ENCODE results near the gene PLEKHH3.

Gene PLEKHH3

DNA sequence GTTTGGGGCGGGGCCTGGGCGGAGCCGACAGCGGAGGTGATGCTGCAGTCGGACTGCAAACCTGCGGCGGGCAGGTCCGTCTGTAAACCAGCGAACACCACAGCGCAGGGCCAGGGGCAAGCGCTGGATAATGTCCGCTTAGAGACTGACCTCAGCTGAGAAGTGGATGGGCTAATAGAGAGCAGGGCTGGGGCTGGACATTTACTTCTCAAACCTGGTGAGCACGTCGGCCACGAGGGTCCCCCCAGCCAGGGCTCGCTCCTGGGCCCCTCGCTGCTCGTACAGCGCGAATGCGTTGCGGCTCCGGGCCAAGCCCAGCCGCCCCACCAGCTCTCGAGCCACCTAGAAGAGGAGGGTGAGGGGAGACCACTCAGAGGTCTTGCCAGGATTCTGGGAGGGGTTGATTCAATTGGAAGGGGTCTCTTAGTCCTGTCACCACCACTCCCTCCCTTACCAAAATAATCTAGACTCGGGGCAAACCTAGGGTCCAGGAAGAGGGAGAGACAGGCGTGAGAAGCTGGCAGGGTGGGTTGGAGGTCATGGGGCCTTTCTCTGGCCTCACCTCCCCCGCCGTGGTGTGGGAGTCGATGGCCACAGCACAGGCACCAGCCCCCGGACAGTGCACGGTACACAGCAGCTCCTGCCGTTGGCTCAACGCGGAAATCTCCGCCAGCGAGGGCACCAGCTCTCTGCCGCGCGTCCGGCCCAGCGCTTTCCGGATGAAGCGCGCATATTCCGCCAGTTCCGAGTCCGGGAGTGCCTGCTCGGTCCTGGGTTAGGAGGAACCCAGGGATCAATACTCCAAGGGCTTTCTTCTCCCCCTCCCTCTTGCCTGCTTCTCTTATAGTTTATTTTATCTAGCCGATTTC, 5.8 kb downstream of the PLEKHH3 start:
- H3K9me3 ChIP-seq (ENCODE audit: insufficient read depth, low read length), result no peaks in the 10 kb centered on the region
- H3K27me3 ChIP-seq (ENCODE audit: low read depth, low read length), result peaks cover 11% of the 10 kb centered on the region
- peaks cover 27% of the 10 kb centered on the region for H3K4me1 ChIP-seq (ENCODE audit: low read length)
- peak overlapping the region; percentile 73 for H3K4me2 ChIP-seq (ENCODE audit: low read length)
- H4K20me1 ChIP-seq (ENCODE audit: insufficient read depth, low read length), result peaks cover 2% of the 10 kb centered on the region; the same call in 1 of the 2 replicates
- H3K36me3 ChIP-seq (replicated peaks; ENCODE audit: low read depth, low read length), result peaks cover 48% of the 10 kb centered on the region
- no peak overlapping the region for H2AFZ ChIP-seq (ENCODE audit: low read depth, low read length)
- H3K9ac ChIP-seq (ENCODE audit: low read length), result no peak overlapping the region
- TF ChIP-seq, protein P1, sequence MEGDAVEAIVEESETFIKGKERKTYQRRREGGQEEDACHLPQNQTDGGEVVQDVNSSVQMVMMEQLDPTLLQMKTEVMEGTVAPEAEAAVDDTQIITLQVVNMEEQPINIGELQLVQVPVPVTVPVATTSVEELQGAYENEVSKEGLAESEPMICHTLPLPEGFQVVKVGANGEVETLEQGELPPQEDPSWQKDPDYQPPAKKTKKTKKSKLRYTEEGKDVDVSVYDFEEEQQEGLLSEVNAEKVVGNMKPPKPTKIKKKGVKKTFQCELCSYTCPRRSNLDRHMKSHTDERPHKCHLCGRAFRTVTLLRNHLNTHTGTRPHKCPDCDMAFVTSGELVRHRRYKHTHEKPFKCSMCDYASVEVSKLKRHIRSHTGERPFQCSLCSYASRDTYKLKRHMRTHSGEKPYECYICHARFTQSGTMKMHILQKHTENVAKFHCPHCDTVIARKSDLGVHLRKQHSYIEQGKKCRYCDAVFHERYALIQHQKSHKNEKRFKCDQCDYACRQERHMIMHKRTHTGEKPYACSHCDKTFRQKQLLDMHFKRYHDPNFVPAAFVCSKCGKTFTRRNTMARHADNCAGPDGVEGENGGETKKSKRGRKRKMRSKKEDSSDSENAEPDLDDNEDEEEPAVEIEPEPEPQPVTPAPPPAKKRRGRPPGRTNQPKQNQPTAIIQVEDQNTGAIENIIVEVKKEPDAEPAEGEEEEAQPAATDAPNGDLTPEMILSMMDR (IDR thresholded peaks at IDR 0.05; ENCODE audit: low read depth, low read length), result no peak
- no peak for TF ChIP-seq EZH2phosphoT487 (IDR thresholded peaks at IDR 0.05; ENCODE audit: low read depth)
- peak overlapping the region; percentile 62 for H3K4me3 ChIP-seq (ENCODE audit: low read length)
- H3K79me2 ChIP-seq (ENCODE audit: low read length), result peaks cover 9% of the 10 kb centered on the region; the same call in 1 of the 2 replicates
- no peak overlapping the region for H3K27ac ChIP-seq (ENCODE audit: low read length)

DNA sequence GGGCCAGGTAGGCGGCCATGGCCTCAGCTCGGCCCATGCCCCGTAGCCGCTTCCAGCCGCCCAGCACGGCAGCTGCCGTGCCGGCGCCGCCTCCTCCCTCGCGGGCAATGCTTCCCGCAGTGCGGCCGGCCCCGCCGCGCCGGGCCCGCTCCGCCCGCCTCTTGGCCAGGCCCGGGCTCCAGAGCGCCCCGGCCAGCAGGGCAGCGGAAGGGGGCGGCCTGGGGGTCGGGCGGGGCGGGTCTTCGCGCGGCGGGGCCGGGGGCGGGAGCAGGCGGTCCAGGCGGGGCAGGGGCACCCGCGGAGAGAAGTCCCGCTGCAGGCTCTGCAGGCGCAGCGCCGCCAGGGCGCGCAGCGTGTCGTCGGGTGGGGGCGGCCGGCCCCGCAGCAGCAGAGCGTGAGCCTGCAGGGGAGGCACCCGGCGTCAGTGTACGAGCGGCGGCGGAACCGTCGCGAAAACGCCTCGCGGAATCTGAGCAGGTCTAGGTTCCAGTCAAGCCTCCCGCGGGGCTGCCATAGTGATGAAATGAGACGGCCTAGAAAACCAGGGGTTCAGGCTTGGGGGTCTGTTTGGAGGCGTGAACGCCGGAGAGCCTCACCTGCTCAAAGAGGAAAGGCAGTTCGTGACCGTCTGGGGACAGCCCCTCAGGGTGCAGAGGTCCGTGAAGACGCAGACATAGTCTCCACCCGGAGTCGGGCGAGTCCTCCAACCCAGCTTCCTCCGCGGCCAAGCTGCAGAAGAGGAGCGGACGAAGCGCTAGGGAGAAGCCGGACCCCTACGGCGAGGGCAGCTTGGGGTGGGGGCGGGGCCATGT, 6.6 kb downstream of the PLEKHH3 start:
- no peaks in the 10 kb centered on the region for H3K9me3 ChIP-seq (ENCODE audit: insufficient read depth, low read length)
- H3K4me1 ChIP-seq (ENCODE audit: low read length), result peaks cover 21% of the 10 kb centered on the region
- peaks cover 2% of the 10 kb centered on the region; the same call in 1 of the 2 replicates for H4K20me1 ChIP-seq (ENCODE audit: insufficient read depth, low read length)
- peak overlapping the region; percentile 73 for H3K4me2 ChIP-seq (ENCODE audit: low read length)
- H3K79me2 ChIP-seq (ENCODE audit: low read length), result peaks cover under 1% of the 10 kb centered on the region; the same call in 1 of the 2 replicates
- peaks cover 2% of the 10 kb centered on the region; the same call in 1 of the 2 replicates for H3K27me3 ChIP-seq (ENCODE audit: low read depth, low read length)
- peaks cover 48% of the 10 kb centered on the region for H3K36me3 ChIP-seq (replicated peaks; ENCODE audit: low read depth, low read length)
- H3K4me3 ChIP-seq (ENCODE audit: low read length), result peak overlapping the region; percentile 62
- H3K9ac ChIP-seq (ENCODE audit: low read length), result peak overlapping the region; percentile 10; the same call in 1 of the 2 replicates
- no peak overlapping the region for H2AFZ ChIP-seq (ENCODE audit: low read depth, low read length)
- TF ChIP-seq EZH2phosphoT487 (IDR thresholded peaks at IDR 0.05; ENCODE audit: low read depth), result no peak
- TF ChIP-seq, protein P1 (IDR thresholded peaks at IDR 0.05; ENCODE audit: low read depth, low read length), result no peak
- no peak overlapping the region for H3K27ac ChIP-seq (ENCODE audit: low read length)

DNA sequence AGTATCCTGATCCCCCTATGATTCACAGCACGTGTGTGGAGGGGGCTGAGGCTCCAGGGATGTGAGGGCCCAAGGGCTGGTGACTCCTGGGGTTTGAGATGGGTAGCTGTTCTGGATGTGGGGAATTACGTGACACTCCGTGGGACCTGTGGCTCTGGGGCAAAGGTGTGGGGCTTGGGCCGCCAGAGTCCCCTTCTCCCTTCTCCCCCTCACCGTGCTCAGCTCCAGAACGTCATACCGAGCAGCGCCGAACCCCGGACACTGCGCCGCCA, 7.2 kb downstream of the PLEKHH3 start:
- Histone ChIP-seq H2AFZ (ENCODE audit: low read depth, low read length) (no peak overlapping the region), H3K4me2 (ENCODE audit: low read length) (no peak overlapping the region), H3K36me3 (replicated peaks; ENCODE audit: low read depth, low read length) (peaks cover 48% of the 10 kb centered on the region), H4K20me1 (ENCODE audit: insufficient read depth, low read length) (peaks cover under 1% of the 10 kb centered on the region; the same call in 1 of the 2 replicates), H3K27me3 (ENCODE audit: low read depth, low read length) (no peaks in the 10 kb centered on the region), H3K4me1 (ENCODE audit: low read length) (peaks cover 16% of the 10 kb centered on the region), H3K9ac (ENCODE audit: low read length) (no peak overlapping the region), H3K27ac (ENCODE audit: low read length) (no peak overlapping the region), H3K9me3 (ENCODE audit: insufficient read depth, low read length) (no peaks in the 10 kb centered on the region), H3K79me2 (ENCODE audit: low read length) (no peaks in the 10 kb centered on the region), H3K4me3 (ENCODE audit: low read length) (no peak overlapping the region)
- TF ChIP-seq EZH2phosphoT487 (IDR thresholded peaks at IDR 0.05; ENCODE audit: low read depth), result no peak
- TF ChIP-seq, protein P1 (IDR thresholded peaks at IDR 0.05; ENCODE audit: low read depth, low read length), result no peak
